HepG2 (cell line): ENCODE results near the gene ITGAE. TPM values are rescaled to one million over a fixed set of nuclear protein-coding genes. Genes with fewer than 3 reads are reported as not detected.

ENCODE experiments used
- CENPT ChIP-seq: sonication (generic); formaldehyde crosslinking; IDR thresholded peaks from 2 replicates; pipeline ENCODE4 v1.8.0; 2022; ENCODE audit warnings: low read depth, mild to moderate bottlenecking, moderate library complexity, missing genetic modification reagents
- ELF1 ChIP-seq: sonication (generic); formaldehyde crosslinking; IDR thresholded peaks from 2 replicates; pipeline ENCODE4 v1.4.0; 2020; ENCODE audit warnings: missing genetic modification reagents
- HES4 ChIP-seq: sonication (generic); formaldehyde crosslinking; IDR thresholded peaks from 2 replicates; pipeline ENCODE4 v1.9.0; 2021; ENCODE audit warnings: mild to moderate bottlenecking, missing genetic modification reagents, borderline replicate concordance
- KDM5A ChIP-seq: fragments of 200-600 bp; sonication (generic); IDR thresholded peaks from 2 replicates; pipeline ENCODE4 v1.7.0; 2018; ENCODE audit warnings: antibody characterized with exemption, mild to moderate bottlenecking, low read length, borderline replicate concordance
- MAF1 ChIP-seq: sonication (generic); formaldehyde crosslinking; IDR thresholded peaks from 2 replicates; pipeline ENCODE4 v1.5.0; 2020; ENCODE audit warnings: missing genetic modification reagents, borderline replicate concordance
- NR2F6 ChIP-seq, 2 experiments: IDR thresholded peaks; 2 replicates each; pipeline ENCODE4 v1.6.1; 2016; ENCODE audit warnings: antibody characterized with exemption in 1 of 2, mild to moderate bottlenecking in 1 of 2
- PHF20 ChIP-seq: sonication (generic); formaldehyde crosslinking; IDR thresholded peaks from 2 replicates; pipeline ENCODE4 v1.5.0; 2020; ENCODE audit warnings: mild to moderate bottlenecking, missing genetic modification reagents
- POGZ ChIP-seq: sonication (generic); formaldehyde crosslinking; IDR thresholded peaks from 2 replicates; pipeline ENCODE4 v1.4.0; 2020; ENCODE audit warnings: mild to moderate bottlenecking, missing genetic modification reagents
- PTBP1 ChIP-seq: fragments of 200-400 bp; formaldehyde crosslinking; IDR thresholded peaks from 2 replicates; pipeline ENCODE4 v1.6.1; 2018; ENCODE audit warnings: low read length, low read depth; ENCODE audit not compliant: poor library complexity, severe bottlenecking
- SKI ChIP-seq: fragments of 450-650 bp; IDR thresholded peaks from one replicate; pipeline ENCODE4 v1.6.1; 2018; ENCODE audit warnings: mild to moderate bottlenecking; ENCODE audit not compliant: partially characterized antibody
- TIGD3 ChIP-seq: sonication (generic); formaldehyde crosslinking; IDR thresholded peaks from 2 replicates; pipeline ENCODE4 v1.5.1; 2020; ENCODE audit warnings: mild to moderate bottlenecking, missing genetic modification reagents, borderline replicate concordance
- TP53 ChIP-seq: sonication (generic); formaldehyde crosslinking; conservative IDR thresholded peaks from 2 replicates; pipeline ENCODE4 v1.4.0; 2020; ENCODE audit warnings: missing genetic modification reagents
- ZNF121 ChIP-seq: sonication (generic); formaldehyde crosslinking; IDR thresholded peaks from 2 replicates; pipeline ENCODE4 v1.5.0; 2020; ENCODE audit warnings: mild to moderate bottlenecking, missing genetic modification reagents
- ZNF430 ChIP-seq: sonication (generic); formaldehyde crosslinking; IDR thresholded peaks from 2 replicates; pipeline ENCODE4 v1.9.0; 2021; ENCODE audit warnings: mild to moderate bottlenecking, missing genetic modification reagents
- ZSCAN22 ChIP-seq: sonication (generic); formaldehyde crosslinking; IDR thresholded peaks from 2 replicates; pipeline ENCODE4 v1.4.0; 2020; ENCODE audit warnings: mild to moderate bottlenecking, missing genetic modification reagents
- polyA plus RNA-seq, 8 experiments: library from polyadenylated mRNA; depleted of rRNA in 3 of 8; stranded (reverse) in 7 of 8; unstranded in 1 of 8; fragments of >200 nt; fragmentation: Illumina TruSeq in 4 of 8; extraction: Trizol in 4 of 8; gene quantifications; 2 replicates each; pipeline versions ENCODE4 v1.2.1 to v1.2.3, GENCODE V29; 2011 to 2016; ENCODE audit warnings: low read depth in 4 of 8, missing spikeins in 1 of 8, mixed read lengths in 1 of 8; ENCODE audit not compliant: insufficient read depth in 1 of 8
- total RNA-seq, 5 experiments: library from RNA; depleted of rRNA; stranded (reverse); fragments of >200 nt; fragmentation: Illumina TruSeq; extraction: Trizol; gene quantifications; 2 replicates each; pipeline ENCODE4 v1.2.3, GENCODE V29; 2016; ENCODE audit warnings: low read depth in 1 of 5
- TF ChIP-seq, protein P1 (sequence below): sonication (generic); formaldehyde crosslinking; IDR thresholded peaks from 2 replicates; pipeline ENCODE4 v1.8.1; 2023; ENCODE audit warnings: mild to moderate bottlenecking, missing genetic modification reagents
- TF ChIP-seq, protein P2 (sequence below): sonication (generic); formaldehyde crosslinking; IDR thresholded peaks from 2 replicates; pipeline ENCODE4 v1.4.0; 2020; ENCODE audit warnings: mild to moderate bottlenecking, missing genetic modification reagents, borderline replicate concordance
- TF ChIP-seq, protein P3 (sequence below): sonication (generic); formaldehyde crosslinking; IDR thresholded peaks from 2 replicates; pipeline ENCODE4 v1.4.0; 2020; ENCODE audit warnings: missing genetic modification reagents

The ITGAE gene
- total and polyA plus RNA-seq, 2 of the 13 experiments (the other 11 are each of a cell fraction or from before 2014, with no cell fraction given) = 42.3 to 49.0 TPM

GRCh38 chr17:3667366-3668278, 133.4 kb downstream of the ITGAE start (continued):
- TF ChIP-seq HES4 (CRISPR knock-in tag) (0 out of 2 replicates have a peak, but pooled peaks have one; percentile 44), PTBP1 (no peak), TIGD3 (CRISPR knock-in tag) (peak; percentile 95; the same call in 1 of the 2 replicates), SKI (peak; percentile 83), POGZ (peak; percentile 3; the same call in 1 of the 2 replicates), TP53 (no peak), MAF1 (CRISPR knock-in tag) (no peak), CENPT (0 out of 2 replicates have a peak, but pooled peaks have one; percentile 47), ZNF121 (CRISPR knock-in tag) (no peak), ZNF430 (CRISPR knock-in tag) (peak; percentile 93), PHF20 (peak; percentile 80), KDM5A (0 out of 2 replicates have a peak, but pooled peaks have one; percentile 15), ELF1 (CRISPR knock-in tag) (peak; percentile 97), ZSCAN22 (CRISPR knock-in tag) (peak; percentile 66; the same call in 1 of the 2 replicates), NR2F6 (IDR thresholded peaks at IDR 0.05) (peak; percentile 24; the same call in 1 of the 2 replicates), NR2F6 (CRISPR knock-in tag; IDR thresholded peaks at IDR 0.05) (no peak)
- TF ChIP-seq, protein P1, sequence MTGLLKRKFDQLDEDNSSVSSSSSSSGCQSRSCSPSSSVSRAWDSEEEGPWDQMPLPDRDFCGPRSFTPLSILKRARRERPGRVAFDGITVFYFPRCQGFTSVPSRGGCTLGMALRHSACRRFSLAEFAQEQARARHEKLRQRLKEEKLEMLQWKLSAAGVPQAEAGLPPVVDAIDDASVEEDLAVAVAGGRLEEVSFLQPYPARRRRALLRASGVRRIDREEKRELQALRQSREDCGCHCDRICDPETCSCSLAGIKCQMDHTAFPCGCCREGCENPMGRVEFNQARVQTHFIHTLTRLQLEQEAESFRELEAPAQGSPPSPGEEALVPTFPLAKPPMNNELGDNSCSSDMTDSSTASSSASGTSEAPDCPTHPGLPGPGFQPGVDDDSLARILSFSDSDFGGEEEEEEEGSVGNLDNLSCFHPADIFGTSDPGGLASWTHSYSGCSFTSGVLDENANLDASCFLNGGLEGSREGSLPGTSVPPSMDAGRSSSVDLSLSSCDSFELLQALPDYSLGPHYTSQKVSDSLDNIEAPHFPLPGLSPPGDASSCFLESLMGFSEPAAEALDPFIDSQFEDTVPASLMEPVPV = peak; percentile 91
- TF ChIP-seq, protein P2, sequence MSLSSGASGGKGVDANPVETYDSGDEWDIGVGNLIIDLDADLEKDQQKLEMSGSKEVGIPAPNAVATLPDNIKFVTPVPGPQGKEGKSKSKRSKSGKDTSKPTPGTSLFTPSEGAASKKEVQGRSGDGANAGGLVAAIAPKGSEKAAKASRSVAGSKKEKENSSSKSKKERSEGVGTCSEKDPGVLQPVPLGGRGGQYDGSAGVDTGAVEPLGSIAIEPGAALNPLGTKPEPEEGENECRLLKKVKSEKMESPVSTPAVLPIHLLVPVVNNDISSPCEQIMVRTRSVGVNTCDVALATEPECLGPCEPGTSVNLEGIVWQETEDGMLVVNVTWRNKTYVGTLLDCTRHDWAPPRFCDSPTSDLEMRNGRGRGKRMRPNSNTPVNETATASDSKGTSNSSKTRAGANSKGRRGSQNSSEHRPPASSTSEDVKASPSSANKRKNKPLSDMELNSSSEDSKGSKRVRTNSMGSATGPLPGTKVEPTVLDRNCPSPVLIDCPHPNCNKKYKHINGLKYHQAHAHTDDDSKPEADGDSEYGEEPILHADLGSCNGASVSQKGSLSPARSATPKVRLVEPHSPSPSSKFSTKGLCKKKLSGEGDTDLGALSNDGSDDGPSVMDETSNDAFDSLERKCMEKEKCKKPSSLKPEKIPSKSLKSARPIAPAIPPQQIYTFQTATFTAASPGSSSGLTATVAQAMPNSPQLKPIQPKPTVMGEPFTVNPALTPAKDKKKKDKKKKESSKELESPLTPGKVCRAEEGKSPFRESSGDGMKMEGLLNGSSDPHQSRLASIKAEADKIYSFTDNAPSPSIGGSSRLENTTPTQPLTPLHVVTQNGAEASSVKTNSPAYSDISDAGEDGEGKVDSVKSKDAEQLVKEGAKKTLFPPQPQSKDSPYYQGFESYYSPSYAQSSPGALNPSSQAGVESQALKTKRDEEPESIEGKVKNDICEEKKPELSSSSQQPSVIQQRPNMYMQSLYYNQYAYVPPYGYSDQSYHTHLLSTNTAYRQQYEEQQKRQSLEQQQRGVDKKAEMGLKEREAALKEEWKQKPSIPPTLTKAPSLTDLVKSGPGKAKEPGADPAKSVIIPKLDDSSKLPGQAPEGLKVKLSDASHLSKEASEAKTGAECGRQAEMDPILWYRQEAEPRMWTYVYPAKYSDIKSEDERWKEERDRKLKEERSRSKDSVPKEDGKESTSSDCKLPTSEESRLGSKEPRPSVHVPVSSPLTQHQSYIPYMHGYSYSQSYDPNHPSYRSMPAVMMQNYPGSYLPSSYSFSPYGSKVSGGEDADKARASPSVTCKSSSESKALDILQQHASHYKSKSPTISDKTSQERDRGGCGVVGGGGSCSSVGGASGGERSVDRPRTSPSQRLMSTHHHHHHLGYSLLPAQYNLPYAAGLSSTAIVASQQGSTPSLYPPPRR (CRISPR knock-in tag) = 0 out of 2 replicates have a peak, but pooled peaks have one; percentile 20
- TF ChIP-seq, protein P3, sequence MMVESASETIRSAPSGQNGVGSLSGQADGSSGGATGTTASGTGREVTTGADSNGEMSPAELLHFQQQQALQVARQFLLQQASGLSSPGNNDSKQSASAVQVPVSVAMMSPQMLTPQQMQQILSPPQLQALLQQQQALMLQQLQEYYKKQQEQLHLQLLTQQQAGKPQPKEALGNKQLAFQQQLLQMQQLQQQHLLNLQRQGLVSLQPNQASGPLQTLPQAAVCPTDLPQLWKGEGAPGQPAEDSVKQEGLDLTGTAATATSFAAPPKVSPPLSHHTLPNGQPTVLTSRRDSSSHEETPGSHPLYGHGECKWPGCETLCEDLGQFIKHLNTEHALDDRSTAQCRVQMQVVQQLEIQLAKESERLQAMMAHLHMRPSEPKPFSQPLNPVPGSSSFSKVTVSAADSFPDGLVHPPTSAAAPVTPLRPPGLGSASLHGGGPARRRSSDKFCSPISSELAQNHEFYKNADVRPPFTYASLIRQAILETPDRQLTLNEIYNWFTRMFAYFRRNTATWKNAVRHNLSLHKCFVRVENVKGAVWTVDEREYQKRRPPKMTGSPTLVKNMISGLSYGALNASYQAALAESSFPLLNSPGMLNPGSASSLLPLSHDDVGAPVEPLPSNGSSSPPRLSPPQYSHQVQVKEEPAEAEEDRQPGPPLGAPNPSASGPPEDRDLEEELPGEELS (CRISPR knock-in tag) = peak; percentile 42; the same call in 1 of the 2 replicates
